22Rv1 (cell line): ENCODE measurements around the gene GOLPH3L.
"Not testable (repeated sequence)": the region's sequence is repeated elsewhere in the genome, so short reads cannot be mapped to it uniquely, and the experiment has no call there.

ENCODE experiments used
- H3K27ac ChIP-seq: fragments of 450-650 bp; 2 replicates; pipeline ENCODE4 v1.5.1; 2017
- CTCF ChIP-seq: fragments of 450-650 bp; IDR thresholded peaks from 2 replicates; pipeline ENCODE4 v1.5.1; 2017; ENCODE audit warnings: mild to moderate bottlenecking
- ZFX ChIP-seq: fragments of 450-650 bp; IDR thresholded peaks from 2 replicates; pipeline ENCODE4 v1.6.1; 2017; ENCODE audit warnings: antibody characterized with exemption, borderline replicate concordance

The GOLPH3L gene

GRCh38 chr1:150610576-150610975 lies 86.4 kb downstream of the GOLPH3L start:
- TF ChIP-seq CTCF (no peak), ZFX (no peak)
- H3K27ac ChIP-seq, result no peak overlapping the region

GRCh38 chr1:150609732-150610131 lies 87.2 kb downstream of the GOLPH3L start:
- 0 out of 2 replicates have a peak overlapping the region, but pooled peaks have one; percentile 2 for H3K27ac ChIP-seq
- TF ChIP-seq CTCF (no peak), ZFX (no peak)

- H3K27ac ChIP-seq, result peak overlapping the region; percentile 57; the same call in 1 of the 2 replicates
- TF ChIP-seq CTCF, result no peak
These were observed 90.4 kb downstream of the GOLPH3L start for GRCh38 chr1:150606463-150607142.

GRCh38 chr1:150605451-150605731 lies 91.6 kb downstream of the GOLPH3L start:
- H3K27ac ChIP-seq, result peak overlapping the region; percentile 57

- peak overlapping the region; percentile 57 for H3K27ac ChIP-seq
- TF ChIP-seq CTCF (no peak), ZFX (no peak)
These were observed 92.7 kb downstream of the GOLPH3L start for GRCh38 chr1:150604226-150604588.

GRCh38 chr1:150603711-150604110 lies 93.2 kb downstream of the GOLPH3L start:
- TF ChIP-seq ZFX (no peak), CTCF (no peak)
- H3K27ac ChIP-seq, result peak overlapping the region; percentile 57; the same call in 1 of the 2 replicates

- not testable (repeated sequence) for H3K27ac ChIP-seq
These were observed 94.6 kb downstream of the GOLPH3L start for GRCh38 chr1:150602372-150602771.

- TF ChIP-seq CTCF, result no peak
- TF ChIP-seq ZFX, result no peak
- no peak overlapping the region for H3K27ac ChIP-seq
These were observed 95.4 kb downstream of the GOLPH3L start for GRCh38 chr1:150601540-150601939.

- not testable (repeated sequence) for H3K27ac ChIP-seq
These were observed 98.6 kb downstream of the GOLPH3L start for GRCh38 chr1:150598346-150598745.
